Vagina (tissue), 2 donors: ENCODE results near the gene CDCP1.

Source experiments
- CTCF ChIP-seq, 3 experiments: fragments of 450-650 bp in 2 of 3; fragments of 200-600 bp in 1 of 3; sonication (generic) in 1 of 3; IDR thresholded peaks; one replicate each; pipeline ENCODE4 v1.5.1; 2017 to 2019; ENCODE audit warnings: antibody characterized with exemption in 3 of 3, mild to moderate bottlenecking in 2 of 3, moderate library complexity in 2 of 3
- POLR2A ChIP-seq, 2 donors: fragments of 450-650 bp; IDR thresholded peaks; one replicate each; pipeline ENCODE4 v1.6.1; 2017; ENCODE audit warnings: antibody characterized with exemption in 2 of 2, mild to moderate bottlenecking in 2 of 2, moderate library complexity in 2 of 2
- POLR2AphosphoS5 ChIP-seq, 2 donors: sonication (generic); formaldehyde crosslinking; IDR thresholded peaks; one replicate each; pipeline ENCODE4 v1.9.0; 2017; ENCODE audit warnings: antibody characterized with exemption in 2 of 2, mild to moderate bottlenecking in 2 of 2, low read depth in 1 of 2; ENCODE audit not compliant: insufficient read depth in 1 of 2

- no peak for TF ChIP-seq POLR2AphosphoS5 (IDR thresholded peaks at IDR 0.05; ENCODE audit: insufficient read depth in 1 of 2, low read depth in 1 of 2)
- no peak for TF ChIP-seq CTCF (IDR thresholded peaks at IDR 0.05)
- no peak for TF ChIP-seq POLR2A (IDR thresholded peaks at IDR 0.05)
Observed at GRCh38 chr3:45087155-45087554, 59.0 kb downstream of the CDCP1 start.
